Lower lobe of right lung (tissue), 2 donors: ENCODE results near the gene TMEM219. TPM values are rescaled to one million over a fixed set of nuclear protein-coding genes. Genes with fewer than 3 reads are reported as not detected.

ENCODE experiments used
- ATAC-seq, 2 donors: fragments of 200-7000 bp; cut with Tn5 transposase; one replicate each; pipeline ENCODE4 v1.9.1; 2020 to 2022; ENCODE audit warnings: mild to moderate bottlenecking in 2 of 2, moderate library complexity in 2 of 2
- DNase-seq: peaks from one replicate; pipeline ENCODE4 v3.0.0-alpha.2; 2020
- H3K27ac ChIP-seq: fragments of 200-600 bp; one replicate; pipeline ENCODE4 v1.8.0; 2022
- H3K27me3 ChIP-seq: fragments of 200-600 bp; one replicate; pipeline ENCODE4 v1.8.0; 2022; ENCODE audit warnings: low read depth
- H3K36me3 ChIP-seq: fragments of 200-600 bp; one replicate; pipeline ENCODE4 v1.8.0; 2022; ENCODE audit warnings: mild to moderate bottlenecking
- H3K4me1 ChIP-seq: fragments of 200-600 bp; one replicate; pipeline ENCODE4 v1.8.0; 2022
- H3K4me3 ChIP-seq: fragments of 200-600 bp; one replicate; pipeline ENCODE4 v1.8.0; 2022; ENCODE audit warnings: mild to moderate bottlenecking
- H3K9me3 ChIP-seq: fragments of 200-600 bp; one replicate; pipeline ENCODE4 v1.8.0; 2022
- CTCF ChIP-seq: fragments of 200-600 bp; IDR thresholded peaks from one replicate; pipeline ENCODE4 v1.8.0; 2022; ENCODE audit warnings: antibody characterized with exemption, mild to moderate bottlenecking
- intact Hi-C: fragments of 100-400 bp; cut with DNase I; formaldehyde crosslinking; loops from one replicate; pipeline ENCODE4 v1.11.0; 2022
- total RNA-seq: library from RNA; stranded (reverse); fragmentation: NEBNext Ultra II Directional; extraction: Animal tissue kit (Norgen Biotek cat#: 25700); gene quantifications from one replicate; pipeline ENCODE4 v1.2.1, GENCODE V29; 2021
- donor health status: DM: no; HTN: yes; CAD: no; lungs with severe emphysema.

TMEM219 gene
- total RNA-seq, 1 donor from 2014 or later = 148 TPM

DNA sequence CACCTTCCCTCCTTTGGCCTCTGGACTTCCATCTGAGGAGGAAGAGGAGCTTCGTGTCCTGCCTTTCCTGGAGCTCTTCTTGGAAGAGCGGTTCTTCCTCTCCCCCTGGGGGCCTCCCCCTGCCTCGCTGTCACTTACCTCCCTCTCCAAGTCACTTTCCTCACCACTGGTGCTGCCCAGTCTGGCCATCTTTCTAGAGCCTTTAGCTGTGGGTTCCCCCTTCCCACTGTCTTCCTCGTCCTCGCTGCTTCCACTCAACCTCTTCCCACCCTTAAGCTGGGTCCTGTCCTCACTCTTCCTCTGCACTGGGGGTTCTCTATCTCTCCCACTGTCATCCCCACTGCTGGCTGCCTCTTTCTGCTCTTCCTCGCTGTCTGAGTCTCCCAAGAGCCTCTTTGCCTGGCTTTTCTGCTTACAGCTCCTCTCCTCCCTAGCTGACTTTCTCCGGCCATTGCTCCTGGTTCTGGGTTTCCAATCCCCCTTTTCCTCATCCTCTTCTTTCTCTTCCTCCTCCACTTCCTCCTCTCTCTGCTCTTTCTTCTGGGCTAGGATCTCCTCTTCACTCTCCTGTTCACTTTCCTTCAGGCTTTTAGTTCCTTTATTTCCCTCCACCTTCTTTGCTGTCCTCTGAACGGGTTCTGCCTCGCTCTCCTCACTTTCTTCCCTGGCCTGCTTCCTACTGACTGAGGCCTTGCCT is 32.2 kb downstream of the TMEM219 start:
- Histone ChIP-seq H3K4me1 (peaks cover 50% of the 10 kb centered on the region), H3K36me3 (peaks cover 51% of the 10 kb centered on the region), H3K9me3 (no peaks in the 10 kb centered on the region), H3K27me3 (no peaks in the 10 kb centered on the region), H3K27ac (peak overlapping the region; percentile 96), H3K4me3 (peak overlapping the region; percentile 83)
- no peak for TF ChIP-seq CTCF
- no peak for ATAC-seq
- intact Hi-C loops = no loop called here
- no peak for DNase-seq

DNA sequence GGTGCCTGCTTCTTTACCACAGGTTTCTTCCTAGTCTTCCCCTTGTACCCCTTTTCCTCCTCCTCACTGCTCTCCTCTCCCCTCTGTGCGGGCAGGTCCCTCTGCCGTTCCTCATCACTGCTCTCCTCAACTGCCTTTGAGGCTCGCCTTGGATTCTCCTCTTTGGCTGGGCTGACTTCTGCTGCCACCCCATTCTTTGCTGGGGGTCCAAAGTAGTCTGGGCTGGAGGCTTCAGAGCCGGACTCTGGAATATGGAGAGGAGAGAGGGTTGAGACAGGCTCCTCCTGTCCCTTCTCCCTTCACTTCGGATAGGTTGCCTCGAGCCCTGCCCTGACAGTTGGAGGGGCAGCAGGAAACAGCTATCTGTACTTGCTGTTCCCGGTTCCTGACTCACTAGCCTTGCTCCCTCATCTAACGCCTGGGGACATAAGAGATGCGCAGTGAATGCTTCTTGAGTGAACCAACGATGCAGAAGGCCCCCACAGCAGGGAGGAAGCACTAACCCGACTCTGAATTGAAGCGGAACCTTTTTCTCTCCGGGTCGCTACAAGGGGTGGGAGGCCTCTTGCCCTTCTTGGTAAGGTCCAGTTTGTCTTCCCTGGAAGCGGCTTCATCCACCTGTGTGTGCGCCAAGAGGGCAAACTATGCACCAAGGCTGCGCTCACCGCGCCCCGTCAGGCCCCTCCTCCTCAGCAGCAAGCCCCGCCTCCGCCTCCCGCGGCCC is 32.9 kb downstream of the TMEM219 start:
- intact Hi-C loops = no loop called here
- DNase-seq (no peak), ATAC-seq (peak; percentile 79 to 80)
- Histone ChIP-seq H3K9me3 (no peaks in the 10 kb centered on the region), H3K36me3 (peaks cover 44% of the 10 kb centered on the region), H3K27me3 (no peaks in the 10 kb centered on the region), H3K4me3 (peak overlapping the region; percentile 83), H3K27ac (peak overlapping the region; percentile 96), H3K4me1 (peaks cover 50% of the 10 kb centered on the region)
- no peak for TF ChIP-seq CTCF

GRCh38 chr16:29995324-29995910 is 33.5 kb downstream of the TMEM219 start, which contains the start of gene HIRIP3:
HIRIP3 (minus strand) TSS chr16:29995617; CDS start chr16:29995605, 12 bp downstream.
- Histone ChIP-seq H3K4me1 (peaks cover 48% of the 10 kb centered on the region), H3K27me3 (no peaks in the 10 kb centered on the region), H3K4me3 (peak within 1 kb of the TSS; percentile 83), H3K9me3 (no peaks in the 10 kb centered on the region), H3K27ac (peak within 1 kb of the TSS; percentile 96), H3K36me3 (peaks cover 43% of the 10 kb centered on the region)
- intact Hi-C loops = no loop called here
- ATAC-seq (peak; percentile 82 to 89), DNase-seq (peak; percentile 90)
- TF ChIP-seq CTCF = no peak

GRCh38 chr16:29995911-29996765 is 34.3 kb downstream of the TMEM219 start, which contains the start of gene INO80E:
INO80E (plus strand) TSS chr16:29996241; CDS start chr16:29996311, 70 bp downstream.
- intact Hi-C loops = no loop called here

More at GRCh38 chr16:29995911-29996765, 34.3 kb downstream of the TMEM219 start, which contains the start of gene INO80E:
- ATAC-seq (peak; percentile 99), DNase-seq (peak; percentile 99)
- peaks cover 41% of the 10 kb centered on the region for H3K4me1 ChIP-seq
- no peaks in the 10 kb centered on the region for H3K9me3 ChIP-seq
- no peak for TF ChIP-seq CTCF
- peak within 1 kb of the TSS; percentile 96 for H3K27ac ChIP-seq
- peaks cover 42% of the 10 kb centered on the region for H3K36me3 ChIP-seq
- peak within 1 kb of the TSS; percentile 83 for H3K4me3 ChIP-seq
- H3K27me3 ChIP-seq = no peaks in the 10 kb centered on the region
